ENCODE measurements around the gene CACUL1. TPM values are rescaled to one million over a fixed set of nuclear protein-coding genes. Genes with fewer than 3 reads are reported as not detected.
"Not testable (repeated sequence)": the region's sequence is repeated elsewhere in the genome, so short reads cannot be mapped to it uniquely, and the experiment has no call there.

CACUL1 gene
- total RNA-seq (10 to 100 TPM; 26.0 to 37.5 (median 32.0) TPM), polyA plus RNA-seq (7.9 TPM)
- long read RNA-seq, donor 1, full-length matches to known transcripts: 32 of 39 reads
- long read RNA-seq, donor 1, partial matches to known transcripts: 1 of 39 reads
- long read RNA-seq, donor 1, other reads (novel, unspliced or antisense): 6 of 39 reads
- long read RNA-seq, donor 2, full-length matches to known transcripts: 2 of 5 reads
- long read RNA-seq, donor 2, partial matches to known transcripts: 0 of 5 reads
- long read RNA-seq, donor 2, other reads (novel, unspliced or antisense): 3 of 5 reads
- long read RNA-seq, donor 3, full-length matches to known transcripts: 68 of 91 reads
- long read RNA-seq, donor 3, partial matches to known transcripts: 3 of 91 reads
- long read RNA-seq, donor 3, other reads (novel, unspliced or antisense): 20 of 91 reads
- long read RNA-seq, donor 4, full-length matches to known transcripts: 6 of 8 reads
- long read RNA-seq, donor 4, partial matches to known transcripts: 0 of 8 reads
- long read RNA-seq, donor 4, other reads (novel, unspliced or antisense): 2 of 8 reads

DNA sequence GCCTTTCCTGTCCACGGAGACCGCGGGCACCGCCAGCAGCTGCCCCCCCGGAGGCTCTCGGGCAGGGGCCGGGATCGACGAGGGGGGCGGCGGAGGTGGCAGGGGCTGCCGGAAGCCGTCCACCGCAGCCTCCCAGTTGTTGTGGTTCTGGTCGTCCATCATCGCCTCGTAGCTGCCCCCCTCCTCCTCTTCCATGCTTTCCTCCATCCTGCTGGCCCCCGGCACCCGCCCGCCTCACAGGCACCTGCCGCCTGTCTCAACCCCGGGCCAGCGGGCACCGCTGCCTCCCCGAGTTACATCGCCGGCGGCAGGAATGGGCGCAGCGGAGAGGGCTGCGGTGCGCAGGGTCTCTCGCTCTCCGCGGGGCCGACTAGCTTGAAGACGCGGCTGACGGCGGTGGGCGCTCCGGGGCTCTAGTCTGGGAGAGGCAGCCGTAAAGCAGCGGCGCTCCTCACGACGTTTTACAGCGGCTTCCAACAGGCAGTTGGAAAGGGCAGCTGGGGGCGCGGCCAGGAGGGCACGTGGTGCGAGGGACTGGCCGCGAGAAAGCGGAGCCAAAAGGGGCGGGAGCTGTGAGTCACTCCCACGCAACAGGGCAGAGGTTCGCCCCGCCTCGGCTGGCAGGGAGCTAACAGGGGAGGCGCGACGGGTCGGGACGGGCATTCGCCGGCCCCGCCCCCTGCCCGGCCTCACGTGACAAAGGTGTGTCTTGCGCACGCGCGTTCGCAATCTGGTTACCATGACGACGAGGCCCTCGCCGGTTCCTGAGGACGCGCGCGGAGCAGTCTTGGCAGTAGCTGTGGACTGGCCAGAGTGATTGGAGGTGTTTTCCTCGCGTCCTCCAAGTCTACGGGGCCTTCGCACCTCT is at the start of gene CACUL1:
Gene CACUL1 (minus strand): TSS at position 415 of the 868 bp plus-strand sequence. CDS start 208 bp downstream, at position 207.
- H3K9me3 ChIP-seq (ENCODE audit: control insufficient read depth, low read length): no peaks in the 10 kb centered on the region
- intact Hi-C loops (cut with DNase I): no loop called here
- peak within 1 kb of the TSS; percentile 72 for H3K4me3 ChIP-seq (ENCODE audit: low read length)
- peak within 1 kb of the TSS; percentile 66 for H3K27ac ChIP-seq (ENCODE audit: low read length)
- peak; percentile 99 for ATAC-seq
- no peaks in the 10 kb centered on the region for H3K4me1 ChIP-seq (ENCODE audit: control insufficient read depth, insufficient read depth, low read length)
- H3K27me3 ChIP-seq (ENCODE audit: control insufficient read depth, insufficient read depth): no peaks in the 10 kb centered on the region
- under 1% methylated on average over 87 of the region's 87 CpGs for WGBS
- peak; percentile 100 for DNase-seq

DNA sequence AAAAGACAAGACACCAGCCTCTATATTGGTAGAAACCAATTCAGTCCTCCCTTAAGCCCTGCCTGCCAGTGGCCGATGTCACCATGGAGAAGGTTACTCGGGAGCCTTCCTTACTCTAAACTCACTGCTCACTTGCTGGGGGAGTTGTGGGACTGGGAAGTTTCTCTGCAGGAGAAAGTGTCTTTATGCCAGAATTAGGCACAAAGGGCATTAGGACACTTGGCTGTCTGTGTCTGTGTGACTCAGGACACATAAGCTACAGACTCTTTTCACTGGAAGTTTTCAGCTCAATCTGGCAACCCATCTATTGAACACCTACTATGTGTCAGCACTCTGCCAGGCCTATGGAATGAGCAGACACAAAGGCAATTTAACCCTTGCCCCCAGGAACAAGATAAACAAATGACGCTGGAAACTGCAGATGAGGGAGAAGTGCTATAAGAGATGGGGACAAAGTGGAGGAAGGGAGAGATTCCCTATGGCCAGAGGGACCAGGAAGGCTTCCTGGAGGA is 49.5 kb upstream of the CACUL1 start:
- ATAC-seq: no peak
- DNase-seq: no peak
- Histone ChIP-seq H3K27me3 (ENCODE audit: control insufficient read depth, insufficient read depth) (no peaks in the 10 kb centered on the region), H3K4me3 (ENCODE audit: low read length) (no peak overlapping the region), H3K27ac (ENCODE audit: low read length) (no peak overlapping the region), H3K9me3 (ENCODE audit: control insufficient read depth, low read length) (no peaks in the 10 kb centered on the region), H3K4me1 (ENCODE audit: control insufficient read depth, insufficient read depth, low read length) (no peaks in the 10 kb centered on the region)
- 46% methylated on average over 3 of the region's 3 CpGs for WGBS
- intact Hi-C loops (cut with DNase I): loop anchor here in 2 of 4 donors (10.0 kb wide), 2 partner anchors 230 to 240 kb away; no protein-coding TSS in a partner anchor

DNA sequence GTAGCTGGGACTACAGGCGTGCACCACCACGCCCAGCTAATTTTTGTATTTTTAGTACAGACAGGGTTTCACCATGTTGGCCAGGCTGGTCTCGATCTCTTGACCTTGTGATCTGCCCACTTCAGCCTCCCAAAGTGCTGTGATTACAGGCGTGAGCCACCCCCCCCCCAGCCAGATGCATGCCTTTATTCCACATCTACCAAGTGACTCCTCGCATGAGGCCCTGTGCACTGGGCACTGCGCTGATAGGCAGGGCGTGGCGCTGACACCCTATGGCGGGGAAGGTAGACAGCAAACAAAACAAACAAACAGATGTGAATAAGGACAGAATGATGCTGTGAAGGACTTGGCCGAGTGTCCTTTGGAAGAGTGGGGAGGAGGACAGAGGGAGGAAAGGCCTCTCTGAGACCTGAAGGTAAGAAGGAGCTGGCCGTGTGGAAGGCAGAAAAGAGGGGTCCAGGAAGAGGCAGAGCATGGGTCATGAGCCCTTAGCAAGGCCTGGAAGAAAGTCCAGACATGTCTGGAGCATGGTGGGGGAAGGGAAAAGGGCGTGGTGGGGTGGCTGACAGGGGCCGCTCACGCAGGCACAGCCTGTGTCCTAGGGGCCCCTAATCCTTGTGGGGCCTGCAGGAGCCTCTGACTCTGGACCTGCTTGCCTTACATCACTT is 47.5 kb upstream of the CACUL1 start:
- no peaks in the 10 kb centered on the region for H3K4me1 ChIP-seq (ENCODE audit: control insufficient read depth, insufficient read depth, low read length)
- DNase-seq (no peak), ATAC-seq (no peak)
- no peaks in the 10 kb centered on the region for H3K27me3 ChIP-seq (ENCODE audit: control insufficient read depth, insufficient read depth)
- no peaks in the 10 kb centered on the region for H3K9me3 ChIP-seq (ENCODE audit: control insufficient read depth, low read length)
- intact Hi-C loops (cut with DNase I): loop anchor here in 2 of 4 donors (10.0 kb wide), 2 partner anchors 227 to 237 kb away; no protein-coding TSS in a partner anchor
- H3K27ac ChIP-seq (ENCODE audit: low read length): no peak overlapping the region
- WGBS: 87% methylated on average over 14 of the region's 14 CpGs
- H3K4me3 ChIP-seq (ENCODE audit: low read length): no peak overlapping the region

GRCh38 chr10:118800920-118801319 is 46.1 kb upstream of the CACUL1 start:
- 72% methylated on average over 4 of the region's 4 CpGs for WGBS
- peak; percentile 65 to 74 for ATAC-seq
- Histone ChIP-seq H3K9me3 (ENCODE audit: control insufficient read depth, low read length) (no peaks in the 10 kb centered on the region), H3K27me3 (ENCODE audit: control insufficient read depth, insufficient read depth) (no peaks in the 10 kb centered on the region), H3K4me3 (ENCODE audit: low read length) (no peak overlapping the region), H3K27ac (ENCODE audit: low read length) (no peak overlapping the region), H3K4me1 (ENCODE audit: control insufficient read depth, insufficient read depth, low read length) (no peaks in the 10 kb centered on the region)
- DNase-seq: peak in 1 of 3 donors; percentile 69
- intact Hi-C loops (cut with DNase I): loop anchor here in 3 of 4 donors (2.0 to 10.0 kb wide), 3 partner anchors 226 to 236 kb away; no protein-coding TSS in a partner anchor

- DNase-seq (no peak), ATAC-seq (no peak)
- Histone ChIP-seq H3K4me3 (ENCODE audit: low read length) (no peak overlapping the region), H3K27ac (ENCODE audit: low read length) (no peak overlapping the region), H3K27me3 (ENCODE audit: control insufficient read depth, insufficient read depth) (no peaks in the 10 kb centered on the region), H3K9me3 (ENCODE audit: control insufficient read depth, low read length) (no peaks in the 10 kb centered on the region), H3K4me1 (ENCODE audit: control insufficient read depth, insufficient read depth, low read length) (no peaks in the 10 kb centered on the region)
- intact Hi-C loops (cut with DNase I): loop anchor here in 3 of 4 donors (2.0 to 10.0 kb wide), 3 partner anchors 225 to 235 kb away; no protein-coding TSS in a partner anchor
- 55% methylated on average over 3 of the region's 3 CpGs for WGBS
Measured at GRCh38 chr10:118799777-118800176, 45.0 kb upstream of the CACUL1 start.

GRCh38 chr10:118798231-118798662 is 43.5 kb upstream of the CACUL1 start:
- Histone ChIP-seq H3K27me3 (ENCODE audit: control insufficient read depth, insufficient read depth) (no peaks in the 10 kb centered on the region), H3K4me1 (ENCODE audit: control insufficient read depth, insufficient read depth, low read length) (no peaks in the 10 kb centered on the region), H3K27ac (ENCODE audit: low read length) (no peak overlapping the region), H3K9me3 (ENCODE audit: control insufficient read depth, low read length) (no peaks in the 10 kb centered on the region), H3K4me3 (ENCODE audit: low read length) (no peak overlapping the region)
- 31% methylated on average over 3 of the region's 3 CpGs for WGBS
- intact Hi-C loops (cut with DNase I): no loop called here
- no peak for ATAC-seq
- no peak for DNase-seq

DNA sequence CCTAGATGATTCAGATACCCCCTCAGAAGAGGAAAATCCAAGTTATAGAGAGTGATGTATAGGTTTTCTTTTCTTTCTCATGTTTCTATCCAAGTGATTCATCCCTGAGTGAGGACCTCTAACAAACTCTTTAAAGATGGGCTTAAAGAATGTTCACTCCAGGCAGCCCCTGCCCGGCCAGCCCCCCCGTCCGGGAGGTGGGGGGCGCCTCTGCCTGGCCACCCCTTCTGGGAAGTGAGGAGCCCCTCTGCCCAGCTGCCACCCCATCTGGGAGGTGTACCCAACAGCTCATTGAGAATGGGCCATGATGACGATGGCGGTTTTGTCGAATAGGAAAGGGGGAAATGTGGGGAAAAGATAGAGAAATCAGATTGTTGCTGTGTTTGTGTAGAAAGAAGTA is 40.2 kb upstream of the CACUL1 start:
- intact Hi-C loops (cut with DNase I); DNase-seq; H3K4me1 ChIP-seq (ENCODE audit: control insufficient read depth, insufficient read depth, low read length); ATAC-seq; H3K27ac ChIP-seq (ENCODE audit: low read length); H3K9me3 ChIP-seq (ENCODE audit: control insufficient read depth, low read length); H3K27me3 ChIP-seq (ENCODE audit: control insufficient read depth, insufficient read depth); H3K4me3 ChIP-seq (ENCODE audit: low read length): not testable (repeated sequence)
- WGBS: 89% methylated on average over 7 of the region's 7 CpGs

DNA sequence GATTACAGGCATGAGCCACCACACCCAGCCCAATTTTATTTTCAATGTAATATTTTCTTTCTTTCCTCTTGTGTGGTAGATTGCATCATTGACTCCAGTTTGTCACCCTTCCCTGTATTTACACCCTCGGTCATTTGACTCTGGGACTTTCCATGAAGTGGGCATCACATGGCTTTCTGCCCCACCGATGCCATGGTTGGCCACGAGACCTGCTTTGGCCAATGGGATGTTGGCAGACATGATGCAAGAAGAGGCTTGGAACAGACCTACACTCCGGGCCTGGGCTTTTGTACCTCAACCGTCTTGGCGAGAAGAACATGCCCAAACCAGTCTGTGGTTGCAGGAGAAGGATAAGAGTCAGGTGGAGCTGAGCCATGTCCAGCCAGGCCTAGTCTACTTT is 38.8 kb upstream of the CACUL1 start:
- intact Hi-C loops (cut with DNase I): no loop called here
- no peaks in the 10 kb centered on the region for H3K9me3 ChIP-seq (ENCODE audit: control insufficient read depth, low read length)
- no peaks in the 10 kb centered on the region for H3K4me1 ChIP-seq (ENCODE audit: control insufficient read depth, insufficient read depth, low read length)
- WGBS: 88% methylated on average over 6 of the region's 6 CpGs
- peak; percentile 24 to 31 for ATAC-seq
- H3K27ac ChIP-seq (ENCODE audit: low read length): no peak overlapping the region
- DNase-seq: no peak
- H3K27me3 ChIP-seq (ENCODE audit: control insufficient read depth, insufficient read depth): no peaks in the 10 kb centered on the region
- H3K4me3 ChIP-seq (ENCODE audit: low read length): no peak overlapping the region

- intact Hi-C loops (cut with DNase I): no loop called here
- Histone ChIP-seq H3K4me1 (ENCODE audit: control insufficient read depth, insufficient read depth, low read length) (no peaks in the 10 kb centered on the region), H3K4me3 (ENCODE audit: low read length) (no peak overlapping the region), H3K9me3 (ENCODE audit: control insufficient read depth, low read length) (no peaks in the 10 kb centered on the region), H3K27ac (ENCODE audit: low read length) (no peak overlapping the region), H3K27me3 (ENCODE audit: control insufficient read depth, insufficient read depth) (no peaks in the 10 kb centered on the region)
- peak; percentile 56 to 69 for ATAC-seq
- no peak for DNase-seq
- WGBS: 80% methylated on average over 1 of the region's 1 CpG
Measured at GRCh38 chr10:118792526-118792925, 37.8 kb upstream of the CACUL1 start.

GRCh38 chr10:118790058-118790457 is 35.3 kb upstream of the CACUL1 start:
- ATAC-seq (no peak), DNase-seq (no peak)
- H3K4me3 ChIP-seq (ENCODE audit: low read length): no peak overlapping the region
- no peaks in the 10 kb centered on the region for H3K4me1 ChIP-seq (ENCODE audit: control insufficient read depth, insufficient read depth, low read length)
- H3K9me3 ChIP-seq (ENCODE audit: control insufficient read depth, low read length): no peaks in the 10 kb centered on the region
- intact Hi-C loops (cut with DNase I): no loop called here
- 84% methylated on average over 7 of the region's 7 CpGs for WGBS
- no peak overlapping the region for H3K27ac ChIP-seq (ENCODE audit: low read length)
- no peaks in the 10 kb centered on the region for H3K27me3 ChIP-seq (ENCODE audit: control insufficient read depth, insufficient read depth)

Data from right cardiac atrium (tissue), 5 donors.